Neural cell (in vitro differentiated cells): ENCODE measurements around the gene ARHGAP27. TPM values are rescaled to one million over a fixed set of nuclear protein-coding genes. Genes with fewer than 3 reads are reported as not detected.

Experiments used
- H2AFZ ChIP-seq: fragments of 200-600, 300-800 bp; sonication (generic), shearing (Covaris generic); 2 replicates; pipeline ENCODE4 v1.6.0; 2014; ENCODE audit warnings: low read depth, mild to moderate bottlenecking, antibody characterized with exemption, low read length, moderate library complexity
- H3F3A ChIP-seq: fragments of 200-600 bp; shearing (Covaris generic); 2 replicates; pipeline ENCODE4 v1.6.1; 2016; ENCODE audit warnings: mild to moderate bottlenecking, moderate library complexity, mixed read lengths, antibody characterized with exemption, low read length; ENCODE audit not compliant: insufficient read depth, poor library complexity, severe bottlenecking
- H3K27ac ChIP-seq: fragments of 200-600, 300-800 bp; sonication (generic), shearing (Covaris generic); 2 replicates; pipeline ENCODE4 v1.5.1; 2014; ENCODE audit warnings: mild to moderate bottlenecking, low read length, moderate library complexity
- H3K27me3 ChIP-seq: fragments of 300-800, 200-600 bp; sonication (generic), shearing (Covaris generic); 2 replicates; pipeline ENCODE4 v1.6.0; 2014; ENCODE audit warnings: mild to moderate bottlenecking, low read depth, low read length, moderate library complexity; ENCODE audit not compliant: insufficient read depth
- H3K36me3 ChIP-seq: fragments of 300-800, 200-600 bp; sonication (generic), shearing (Covaris generic); 2 replicates; pipeline ENCODE4 v1.5.1; 2014; ENCODE audit warnings: mild to moderate bottlenecking, antibody characterized with exemption, low read length, moderate library complexity; ENCODE audit not compliant: insufficient read depth
- H3K4me2 ChIP-seq: fragments of 300-800, 200-600 bp; sonication (generic), shearing (Covaris generic); 2 replicates; pipeline ENCODE4 v1.6.0; 2014; ENCODE audit warnings: mild to moderate bottlenecking, low read length
- H3K4me3 ChIP-seq: fragments of 300-800, 200-600 bp; sonication (generic), shearing (Covaris generic); 2 replicates; pipeline ENCODE4 v1.5.1; 2014; ENCODE audit warnings: mild to moderate bottlenecking, low read length, moderate library complexity
- H3K79me2 ChIP-seq: fragments of 200-600 bp; shearing (Covaris generic); replicated peaks from 2 replicates; pipeline ENCODE4 v1.6.0; 2014; ENCODE audit warnings: mild to moderate bottlenecking, low read length, moderate library complexity; ENCODE audit not compliant: insufficient read depth
- H3K9ac ChIP-seq: fragments of 300-800, 200-600 bp; sonication (generic), shearing (Covaris generic); 2 replicates; pipeline ENCODE4 v1.6.1; 2016; ENCODE audit warnings: mild to moderate bottlenecking, low read length, mixed read lengths
- H3K9me2 ChIP-seq: fragments of 200-600 bp; shearing (Covaris generic); 2 replicates; pipeline ENCODE4 v1.6.1; 2016; ENCODE audit warnings: mild to moderate bottlenecking, low read length, mixed read lengths; ENCODE audit not compliant: insufficient read depth
- H3K9me3 ChIP-seq: fragments of 200-600, 300-800 bp; sonication (generic), shearing (Covaris generic); 2 replicates; pipeline ENCODE4 v1.6.1; 2016; ENCODE audit warnings: mild to moderate bottlenecking, mixed run types, low read length, moderate library complexity, mixed read lengths
- H4K20me1 ChIP-seq: fragments of 200-600 bp; shearing (Covaris generic); 2 replicates; pipeline ENCODE4 v1.6.1; 2016; ENCODE audit warnings: mild to moderate bottlenecking, mixed run types; ENCODE audit not compliant: insufficient read depth
- CTCF ChIP-seq: fragments of 450-650 bp; IDR thresholded peaks from 2 replicates; pipeline ENCODE4 v1.5.1; 2014; ENCODE audit warnings: antibody characterized with exemption, mild to moderate bottlenecking, moderate library complexity; ENCODE audit not compliant: poor library complexity, severe bottlenecking
- EP300 ChIP-seq: fragments of 450-650 bp; conservative IDR thresholded peaks from 2 replicates; pipeline ENCODE4 v1.6.1; 2014; ENCODE audit warnings: antibody characterized with exemption, mild to moderate bottlenecking, moderate library complexity; ENCODE audit not compliant: poor library complexity, severe bottlenecking
- EZH2 ChIP-seq: fragments of 200-600, 300-800 bp; shearing (Covaris generic), sonication (generic); IDR thresholded peaks from 2 replicates; pipeline ENCODE4 v1.6.1; 2014; ENCODE audit warnings: antibody characterized with exemption, low read length, borderline replicate concordance, mild to moderate bottlenecking; ENCODE audit not compliant: insufficient read depth, poor library complexity, severe bottlenecking
- MXI1 ChIP-seq: fragments of 450-650 bp; conservative IDR thresholded peaks from 2 replicates; pipeline ENCODE4 v1.6.1; 2014; ENCODE audit warnings: antibody characterized with exemption, mild to moderate bottlenecking; ENCODE audit not compliant: poor library complexity, severe bottlenecking
- POLR2AphosphoS5 ChIP-seq: IDR thresholded peaks from 2 replicates; pipeline ENCODE4 v1.6.1; 2012
- RAD21 ChIP-seq: fragments of 450-650 bp; conservative IDR thresholded peaks from 2 replicates; pipeline ENCODE4 v1.6.1; 2014; ENCODE audit warnings: antibody characterized with exemption, mild to moderate bottlenecking, moderate library complexity
- REST ChIP-seq: IDR thresholded peaks from 2 replicates; pipeline ENCODE4 v1.6.1; 2012; ENCODE audit warnings: borderline replicate concordance
- SMC3 ChIP-seq: fragments of 450-650 bp; conservative IDR thresholded peaks from 2 replicates; pipeline ENCODE4 v1.6.1; 2014; ENCODE audit warnings: antibody characterized with exemption, mild to moderate bottlenecking, moderate library complexity; ENCODE audit not compliant: poor library complexity
- TAF1 ChIP-seq: IDR thresholded peaks from 2 replicates; pipeline ENCODE4 v1.6.1; 2012; ENCODE audit warnings: low read depth
- polyA plus RNA-seq: library from polyadenylated mRNA; depleted of rRNA; stranded (reverse); fragments of >200 nt; gene quantifications from 2 replicates; pipeline ENCODE4 v1.2.3, GENCODE V29; 2014

Gene ARHGAP27
- polyA plus RNA-seq, 1 donor from 2014 or later, result 7.4 TPM

DNA sequence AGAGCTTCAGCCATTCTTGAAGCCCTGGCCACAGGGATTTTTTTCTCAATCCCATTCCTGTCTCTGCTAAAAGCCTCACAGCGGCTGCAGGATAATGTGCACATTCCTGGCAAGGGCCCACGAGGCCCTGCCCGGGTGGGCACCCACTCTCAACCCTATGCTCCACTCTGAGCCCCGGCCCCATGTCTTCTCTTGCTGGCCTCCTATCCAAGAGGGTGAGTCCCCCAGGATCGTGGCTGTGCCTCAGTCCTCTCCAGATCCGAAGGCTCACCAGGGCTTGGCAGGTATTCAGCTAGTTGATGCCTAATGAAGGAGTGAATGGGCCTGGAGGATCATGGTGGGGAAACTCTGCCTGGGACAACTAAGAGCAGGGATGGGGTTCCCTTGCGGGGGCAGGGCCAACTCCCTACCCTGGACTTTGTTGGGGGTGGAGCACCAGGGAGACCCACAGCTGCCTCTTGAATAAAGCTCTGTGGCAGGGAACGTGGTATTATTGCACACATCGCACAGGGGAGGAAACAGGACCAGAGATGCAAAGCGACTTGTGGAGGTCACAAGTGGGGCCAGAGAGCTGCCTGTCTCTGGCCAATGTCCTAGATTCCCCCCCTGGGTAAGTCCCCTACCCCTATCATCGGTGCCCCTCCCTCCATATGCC is 5.4 kb downstream of the ARHGAP27 start:
- no peaks in the 10 kb centered on the region for H3F3A ChIP-seq
- no peaks in the 10 kb centered on the region for H3K9me2 ChIP-seq
- no peak overlapping the region for H2AFZ ChIP-seq
- H3K9me3 ChIP-seq, result no peaks in the 10 kb centered on the region
- no peaks in the 10 kb centered on the region for H3K79me2 ChIP-seq
- TF ChIP-seq EP300 (no peak), POLR2AphosphoS5 (no peak), MXI1 (no peak), SMC3 (no peak), TAF1 (no peak), EZH2 (no peak), REST (no peak)
- peaks cover 58% of the 10 kb centered on the region for H3K27me3 ChIP-seq
- H3K4me3 ChIP-seq, result no peak overlapping the region
- no peaks in the 10 kb centered on the region for H3K36me3 ChIP-seq
- no peak overlapping the region for H3K9ac ChIP-seq
- H3K27ac ChIP-seq, result no peak overlapping the region
- no peak overlapping the region for H3K4me2 ChIP-seq
- H4K20me1 ChIP-seq, result no peaks in the 10 kb centered on the region

- Histone ChIP-seq H3K4me2 (no peak overlapping the region), H3K4me3 (no peak overlapping the region), H2AFZ (no peak overlapping the region), H3K9me3 (no peaks in the 10 kb centered on the region), H4K20me1 (no peaks in the 10 kb centered on the region), H3K36me3 (no peaks in the 10 kb centered on the region), H3K9me2 (no peaks in the 10 kb centered on the region), H3K27me3 (peaks cover 51% of the 10 kb centered on the region), H3F3A (no peaks in the 10 kb centered on the region), H3K27ac (no peak overlapping the region), H3K9ac (no peak overlapping the region), H3K79me2 (no peaks in the 10 kb centered on the region)
- TF ChIP-seq SMC3, result no peak
- TF ChIP-seq REST, result no peak
- TF ChIP-seq MXI1, result no peak
- TF ChIP-seq POLR2AphosphoS5, result no peak
- TF ChIP-seq CTCF, result no peak
- TF ChIP-seq TAF1, result no peak
- no peak for TF ChIP-seq EP300
- no peak for TF ChIP-seq RAD21
- no peak for TF ChIP-seq EZH2
Measured at GRCh38 chr17:45426561-45426960, 6.1 kb downstream of the ARHGAP27 start.
